ENCODE results near the gene ANKS6.

DNA sequence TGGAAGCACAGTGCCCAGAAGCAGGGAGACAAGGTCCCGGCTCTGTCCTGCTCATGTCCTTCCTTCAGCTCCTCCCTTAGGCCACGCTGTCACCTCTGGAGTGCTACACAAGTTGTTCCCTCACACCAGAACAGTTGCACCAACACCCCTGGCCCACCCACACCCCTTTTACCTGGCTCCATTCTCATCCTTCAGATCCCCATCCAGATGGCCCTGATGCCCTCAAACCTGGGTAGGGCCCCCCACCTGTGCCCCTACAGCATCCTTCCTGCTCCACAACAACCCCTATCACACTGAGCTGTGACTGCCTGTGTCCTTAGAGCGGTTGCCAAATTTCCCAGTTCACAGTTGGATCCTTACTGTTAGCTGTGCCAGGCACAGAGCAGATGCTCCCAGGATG lies 29.2 kb downstream of the ANKS6 start:
- TF ChIP-seq, protein P1, sequence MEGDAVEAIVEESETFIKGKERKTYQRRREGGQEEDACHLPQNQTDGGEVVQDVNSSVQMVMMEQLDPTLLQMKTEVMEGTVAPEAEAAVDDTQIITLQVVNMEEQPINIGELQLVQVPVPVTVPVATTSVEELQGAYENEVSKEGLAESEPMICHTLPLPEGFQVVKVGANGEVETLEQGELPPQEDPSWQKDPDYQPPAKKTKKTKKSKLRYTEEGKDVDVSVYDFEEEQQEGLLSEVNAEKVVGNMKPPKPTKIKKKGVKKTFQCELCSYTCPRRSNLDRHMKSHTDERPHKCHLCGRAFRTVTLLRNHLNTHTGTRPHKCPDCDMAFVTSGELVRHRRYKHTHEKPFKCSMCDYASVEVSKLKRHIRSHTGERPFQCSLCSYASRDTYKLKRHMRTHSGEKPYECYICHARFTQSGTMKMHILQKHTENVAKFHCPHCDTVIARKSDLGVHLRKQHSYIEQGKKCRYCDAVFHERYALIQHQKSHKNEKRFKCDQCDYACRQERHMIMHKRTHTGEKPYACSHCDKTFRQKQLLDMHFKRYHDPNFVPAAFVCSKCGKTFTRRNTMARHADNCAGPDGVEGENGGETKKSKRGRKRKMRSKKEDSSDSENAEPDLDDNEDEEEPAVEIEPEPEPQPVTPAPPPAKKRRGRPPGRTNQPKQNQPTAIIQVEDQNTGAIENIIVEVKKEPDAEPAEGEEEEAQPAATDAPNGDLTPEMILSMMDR (IDR thresholded peaks at IDR 0.05): no peak
- TF ChIP-seq POLR2A (IDR thresholded peaks at IDR 0.05): no peak
